Measurements from ENCODE around the gene C16orf96. TPM values are rescaled to one million over a fixed set of nuclear protein-coding genes. Genes with fewer than 3 reads are reported as not detected.
A peak's percentile ranks its signal among the peaks of the same experiment; 100 is the strongest.

The C16orf96 gene
- total RNA-seq, 4 donors from 2014 or later: 0.26 to 0.35 (median 0.30) TPM; not detected in 1

DNA sequence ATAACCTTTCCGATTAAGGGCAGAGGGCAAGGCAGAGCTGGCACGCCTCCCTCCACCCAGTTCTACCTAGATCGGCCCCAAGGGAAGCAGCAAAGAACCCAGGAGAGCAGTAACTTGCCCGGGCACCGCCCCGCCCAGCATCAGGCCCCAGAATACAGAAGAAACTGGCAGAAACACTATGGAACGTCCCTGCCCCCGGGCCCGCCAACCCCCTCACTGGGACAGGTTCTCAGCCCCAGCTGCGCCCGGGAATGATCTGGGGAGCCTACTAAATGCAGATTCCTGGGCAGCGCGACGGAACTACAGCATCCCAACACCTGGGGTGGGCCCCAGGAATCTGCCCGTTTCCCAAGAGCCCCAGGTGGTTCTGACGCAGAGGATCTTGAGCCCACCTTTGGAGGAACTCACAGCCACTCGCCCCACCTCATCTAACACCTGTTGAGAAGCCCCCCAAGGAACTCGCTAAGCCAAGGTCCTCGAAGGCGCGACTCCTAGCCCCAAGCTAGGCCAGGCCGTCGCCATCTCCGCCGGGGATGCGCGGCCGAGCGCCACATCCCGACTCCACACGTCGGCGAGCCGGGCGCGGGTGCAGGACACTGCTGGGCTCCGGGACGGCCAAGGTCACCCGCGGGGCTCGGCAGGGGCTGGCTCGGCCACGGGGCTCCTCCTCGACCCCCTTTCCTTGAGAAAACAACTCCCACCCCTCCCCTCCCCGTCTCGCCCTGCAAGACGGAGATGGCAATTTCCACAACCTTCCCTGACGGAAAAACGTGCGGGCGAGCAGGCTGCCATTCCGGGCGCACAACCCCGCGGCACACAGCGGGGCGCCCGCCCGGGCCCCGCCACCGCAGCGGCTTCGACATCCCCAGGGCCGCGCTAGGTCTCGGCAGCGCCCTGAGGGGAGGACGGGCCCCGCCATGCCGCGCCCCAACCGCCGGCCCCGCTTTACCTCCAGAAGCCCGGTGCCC is 18.5 kb upstream of the C16orf96 start:
- peak in 1 of 2 donors; percentile 44 for DNase-seq
- peak overlapping the region; percentile 89 to 91 for H3K27ac ChIP-seq
- no peak for TF ChIP-seq POLR2A (IDR thresholded peaks at IDR 0.05)
- TF ChIP-seq, protein P1, sequence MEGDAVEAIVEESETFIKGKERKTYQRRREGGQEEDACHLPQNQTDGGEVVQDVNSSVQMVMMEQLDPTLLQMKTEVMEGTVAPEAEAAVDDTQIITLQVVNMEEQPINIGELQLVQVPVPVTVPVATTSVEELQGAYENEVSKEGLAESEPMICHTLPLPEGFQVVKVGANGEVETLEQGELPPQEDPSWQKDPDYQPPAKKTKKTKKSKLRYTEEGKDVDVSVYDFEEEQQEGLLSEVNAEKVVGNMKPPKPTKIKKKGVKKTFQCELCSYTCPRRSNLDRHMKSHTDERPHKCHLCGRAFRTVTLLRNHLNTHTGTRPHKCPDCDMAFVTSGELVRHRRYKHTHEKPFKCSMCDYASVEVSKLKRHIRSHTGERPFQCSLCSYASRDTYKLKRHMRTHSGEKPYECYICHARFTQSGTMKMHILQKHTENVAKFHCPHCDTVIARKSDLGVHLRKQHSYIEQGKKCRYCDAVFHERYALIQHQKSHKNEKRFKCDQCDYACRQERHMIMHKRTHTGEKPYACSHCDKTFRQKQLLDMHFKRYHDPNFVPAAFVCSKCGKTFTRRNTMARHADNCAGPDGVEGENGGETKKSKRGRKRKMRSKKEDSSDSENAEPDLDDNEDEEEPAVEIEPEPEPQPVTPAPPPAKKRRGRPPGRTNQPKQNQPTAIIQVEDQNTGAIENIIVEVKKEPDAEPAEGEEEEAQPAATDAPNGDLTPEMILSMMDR (IDR thresholded peaks at IDR 0.05): no peak
- no peaks in the 10 kb centered on the region for H3K36me3 ChIP-seq
- H3K4me1 ChIP-seq: no peaks in the 10 kb centered on the region
- peak overlapping the region; percentile 60 to 83 for H3K4me3 ChIP-seq
- intact Hi-C loops (cut with DNase I; ENCODE audit: low total_unique reads): no loop called here
- no peaks in the 10 kb centered on the region for H3K27me3 ChIP-seq
- H3K9me3 ChIP-seq: no peaks in the 10 kb centered on the region

DNA sequence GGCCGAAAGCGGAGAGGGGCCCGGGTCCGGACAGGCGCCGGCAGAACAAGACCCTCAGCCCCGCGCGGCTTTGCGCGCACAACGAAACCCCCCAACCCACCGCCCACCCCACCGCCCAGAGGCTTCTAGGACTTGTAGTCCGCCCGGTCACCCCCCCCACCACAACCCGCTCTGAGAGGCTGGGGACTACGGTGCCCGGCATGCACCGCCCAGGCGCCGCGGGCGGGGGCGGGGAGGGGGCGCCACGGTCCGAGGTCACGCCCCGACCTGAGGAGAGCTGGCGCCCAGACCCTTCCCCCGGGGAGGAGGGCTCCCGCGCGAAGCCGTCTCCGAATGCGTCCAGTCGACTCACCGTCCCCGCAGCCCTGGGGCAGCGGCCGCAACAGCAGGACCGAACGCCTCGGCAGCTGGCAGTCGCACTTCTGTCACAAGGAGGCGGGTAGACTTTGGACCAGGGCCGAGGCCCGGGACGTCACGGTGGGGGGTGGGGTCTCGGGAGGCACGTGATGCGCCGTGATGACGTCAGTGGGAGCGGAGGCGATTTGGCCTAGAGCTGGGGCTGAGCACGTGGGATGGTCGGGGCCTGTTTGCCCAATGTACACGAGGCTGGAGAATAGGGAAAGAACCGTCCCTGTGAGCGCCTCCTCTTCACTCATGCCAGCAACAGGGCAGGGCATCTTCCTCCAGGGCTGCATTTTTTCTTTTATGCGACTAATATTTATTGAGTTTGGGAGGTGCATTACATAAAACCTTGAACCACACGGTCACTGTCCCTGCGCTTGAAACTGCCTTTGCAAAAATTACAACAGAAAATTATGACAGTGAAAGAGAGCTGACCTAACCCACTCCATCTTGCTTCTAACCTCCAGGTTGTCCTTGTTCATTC is 17.5 kb upstream of the C16orf96 start, which contains the start of gene CDIP1:
Gene CDIP1 (minus strand): TSS at position 424 of the 886 bp plus-strand sequence. CDS start 24,643 bp downstream, outside the sequence.
- TF ChIP-seq, protein P1 (IDR thresholded peaks at IDR 0.05): peak in 2 of 4 experiments; percentile 20 to 51
- peak; percentile 92 to 96 for TF ChIP-seq POLR2A (IDR thresholded peaks at IDR 0.05)
- Histone ChIP-seq H3K4me1 (no peaks in the 10 kb centered on the region), H3K9me3 (no peaks in the 10 kb centered on the region), H3K4me3 (peak within 1 kb of the TSS; percentile 60 to 83), H3K36me3 (no peaks in the 10 kb centered on the region), H3K27me3 (no peaks in the 10 kb centered on the region), H3K27ac (peak within 1 kb of the TSS; percentile 89 to 91)
- DNase-seq: peak; percentile 97
- intact Hi-C loops (cut with DNase I; ENCODE audit: low total_unique reads): no loop called here

DNA sequence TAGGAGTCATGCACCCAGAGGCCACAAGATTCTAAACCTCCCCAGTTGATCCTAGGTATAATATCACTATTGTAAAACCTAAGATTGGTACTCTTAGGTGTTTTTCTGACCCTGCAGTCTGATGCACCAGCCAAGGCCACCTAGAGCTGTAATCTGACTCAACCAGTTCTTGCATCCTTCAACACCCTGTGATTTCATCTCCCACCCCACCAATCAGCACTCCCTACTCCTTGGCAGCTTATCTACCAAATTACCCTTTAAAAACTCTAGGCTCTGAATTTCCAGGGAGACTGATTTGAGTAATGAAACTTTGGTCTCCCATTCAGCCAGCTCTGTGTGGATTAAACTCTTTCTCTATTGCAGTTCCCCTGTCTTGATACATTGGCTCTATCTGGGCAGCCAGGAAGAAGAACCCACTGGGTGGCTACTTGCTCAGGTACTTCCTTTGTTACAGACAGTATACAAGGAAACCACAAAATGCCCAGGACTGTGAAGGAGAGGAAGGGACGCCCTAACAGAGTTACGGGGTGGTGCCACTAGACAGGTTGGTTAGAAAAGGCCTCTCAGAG is 16.3 kb upstream of the C16orf96 start:
- no peak for TF ChIP-seq POLR2A (IDR thresholded peaks at IDR 0.05)
- TF ChIP-seq, protein P1 (IDR thresholded peaks at IDR 0.05): no peak
- Histone ChIP-seq H3K27me3 (no peaks in the 10 kb centered on the region), H3K27ac (no peak overlapping the region), H3K4me3 (no peak overlapping the region), H3K36me3 (no peaks in the 10 kb centered on the region), H3K4me1 (no peaks in the 10 kb centered on the region), H3K9me3 (no peaks in the 10 kb centered on the region)
- DNase-seq: no peak
- intact Hi-C loops (cut with DNase I; ENCODE audit: low total_unique reads): no loop called here

DNA sequence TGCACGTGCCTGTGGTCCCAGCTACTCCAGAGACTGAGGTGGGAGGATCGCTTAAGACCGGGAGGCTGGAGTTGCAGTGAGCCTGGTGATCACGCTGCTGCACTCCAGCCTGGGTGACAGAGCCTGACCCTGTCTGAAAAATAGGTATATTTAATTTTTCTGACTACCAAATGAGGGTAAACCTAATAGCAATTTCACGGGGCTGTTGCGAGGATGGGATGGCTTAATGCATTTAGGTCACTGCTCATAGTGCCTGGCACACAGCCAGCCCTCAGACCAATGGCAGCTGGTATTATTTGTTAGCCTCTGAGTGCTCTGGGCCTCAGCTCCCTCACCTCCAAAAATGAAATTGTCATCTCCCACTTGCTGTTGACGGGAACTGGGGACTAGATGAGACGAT is 11.7 kb upstream of the C16orf96 start:
- TF ChIP-seq POLR2A (IDR thresholded peaks at IDR 0.05): no peak
- TF ChIP-seq, protein P1 (IDR thresholded peaks at IDR 0.05): no peak

More for the DNA sequence above, 11.7 kb upstream of the C16orf96 start:
- DNase-seq: no peak
- H3K27ac ChIP-seq: no peak overlapping the region
- H3K9me3 ChIP-seq: no peaks in the 10 kb centered on the region
- no peaks in the 10 kb centered on the region for H3K4me1 ChIP-seq
- no peaks in the 10 kb centered on the region for H3K36me3 ChIP-seq
- H3K27me3 ChIP-seq: no peaks in the 10 kb centered on the region
- intact Hi-C loops (cut with DNase I; ENCODE audit: low total_unique reads): no loop called here
- H3K4me3 ChIP-seq: no peak overlapping the region
